ENCODE measurements around the gene REEP1. TPM values are rescaled to one million over a fixed set of nuclear protein-coding genes. Genes with fewer than 3 reads are reported as not detected.
"Not testable (repeated sequence)": the region's sequence is repeated elsewhere in the genome, so short reads cannot be mapped to it uniquely, and the experiment has no call there.

REEP1 gene
- polyA plus RNA-seq, 1 experiment = 0.10 TPM

DNA sequence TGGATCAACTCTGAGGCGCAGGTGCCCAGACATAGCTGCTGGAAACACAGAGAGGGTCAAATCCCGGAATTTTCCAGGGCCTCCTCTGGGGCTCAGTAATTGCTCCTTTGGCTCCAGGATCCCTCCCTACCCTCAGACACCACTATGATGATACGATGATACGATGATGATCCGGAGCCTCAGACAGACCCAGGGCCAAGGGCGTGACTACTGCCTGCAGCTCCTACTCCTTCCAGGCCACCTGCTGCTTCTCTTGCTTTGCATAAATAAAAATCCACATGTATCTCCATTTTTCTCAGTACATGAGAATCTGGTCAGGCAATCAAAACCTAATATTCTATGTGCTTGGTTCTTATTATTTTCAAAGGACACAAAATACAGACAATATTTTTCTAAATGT, 104.5 kb downstream of the REEP1 start:
- no peak for TF ChIP-seq CTCF (IDR thresholded peaks at IDR 0.05; ENCODE audit: low read depth, low read length)
- Histone ChIP-seq H3K9me3 (ENCODE audit: control insufficient read depth, insufficient read depth, low read length) (no peaks in the 10 kb centered on the region), H3K27ac (ENCODE audit: low read depth, low read length) (no peak overlapping the region), H3K4me3 (ENCODE audit: low read depth, low read length) (no peak overlapping the region), H3K27me3 (ENCODE audit: control insufficient read depth, insufficient read depth, low read length) (peaks cover 6% of the 10 kb centered on the region)
- DNase-seq (ENCODE audit: low read depth, low spot score) = no peak
- ChIA-PET CTCF (interaction anchor here (1.4 kb wide), 1 partner anchor 12 kb away, joined by 7 read pairs; no protein-coding TSS in a partner anchor), POLR2A (no interaction called here)

- CTCF ChIA-PET = interaction anchor here (1.4 kb wide), 1 partner anchor 11 kb away, joined by 7 read pairs; no protein-coding TSS in a partner anchor
- Histone ChIP-seq H3K27ac (ENCODE audit: low read depth, low read length) (no peak overlapping the region), H3K4me3 (ENCODE audit: low read depth, low read length) (no peak overlapping the region), H3K9me3 (ENCODE audit: control insufficient read depth, insufficient read depth, low read length) (no peaks in the 10 kb centered on the region), H3K27me3 (ENCODE audit: control insufficient read depth, insufficient read depth, low read length) (peaks cover 8% of the 10 kb centered on the region)
- DNase-seq (ENCODE audit: low read depth, low spot score) = no peak
- POLR2A ChIA-PET = no interaction called here
- TF ChIP-seq CTCF (IDR thresholded peaks at IDR 0.05; ENCODE audit: low read depth, low read length) = no peak
Measured at GRCh38 chr2:86232373-86232784, 105.0 kb downstream of the REEP1 start.

DNA sequence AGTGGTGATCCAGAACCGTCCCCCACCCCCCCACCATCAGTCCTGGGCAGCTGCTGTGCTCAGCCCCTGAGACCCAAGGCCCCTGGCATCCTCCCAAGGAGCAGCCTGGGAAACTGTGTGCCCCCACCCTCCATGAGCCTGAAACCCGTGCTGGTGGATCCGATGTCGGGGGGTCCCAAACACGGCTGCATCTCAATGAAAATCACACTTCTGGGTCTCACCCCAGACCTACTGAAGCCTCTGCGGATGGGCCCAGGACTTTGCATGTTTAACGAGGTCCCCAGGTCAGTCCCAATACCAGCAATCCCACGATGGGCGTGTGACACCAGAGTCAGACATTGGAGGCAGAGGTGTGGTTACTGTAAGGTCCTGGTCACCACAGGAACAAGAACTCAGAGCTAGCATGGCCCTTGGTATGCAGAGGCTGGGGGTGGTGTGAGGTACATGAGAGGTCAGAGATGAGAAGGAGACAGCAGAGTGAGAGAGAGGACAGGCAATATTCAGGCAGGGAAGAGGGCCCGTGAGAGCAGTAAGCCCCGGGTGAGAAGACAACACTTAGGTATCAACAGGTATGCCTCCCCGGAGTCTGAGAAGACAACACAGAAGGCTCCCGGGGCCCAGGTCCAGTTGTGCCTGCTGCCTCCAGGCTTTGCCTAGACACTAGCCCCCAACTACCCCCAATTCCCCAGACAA, 105.6 kb downstream of the REEP1 start:
- ChIA-PET CTCF (no interaction called here), POLR2A (no interaction called here)
- DNase-seq (ENCODE audit: low read depth, low spot score) = no peak
- no peak for TF ChIP-seq CTCF (IDR thresholded peaks at IDR 0.05; ENCODE audit: low read depth, low read length)
- no peak overlapping the region for H3K27ac ChIP-seq (ENCODE audit: low read depth, low read length)
- H3K9me3 ChIP-seq (ENCODE audit: control insufficient read depth, insufficient read depth, low read length) = no peaks in the 10 kb centered on the region
- peaks cover 8% of the 10 kb centered on the region for H3K27me3 ChIP-seq (ENCODE audit: control insufficient read depth, insufficient read depth, low read length)
- H3K4me3 ChIP-seq (ENCODE audit: low read depth, low read length) = no peak overlapping the region

GRCh38 chr2:86230961-86231360, 106.5 kb downstream of the REEP1 start:
- Histone ChIP-seq H3K27ac (ENCODE audit: low read depth, low read length) (no peak overlapping the region), H3K27me3 (ENCODE audit: control insufficient read depth, insufficient read depth, low read length) (peaks cover 8% of the 10 kb centered on the region), H3K4me3 (ENCODE audit: low read depth, low read length) (no peak overlapping the region), H3K9me3 (ENCODE audit: control insufficient read depth, insufficient read depth, low read length) (no peaks in the 10 kb centered on the region)
- ChIA-PET POLR2A (no interaction called here), CTCF (no interaction called here)
- TF ChIP-seq CTCF (IDR thresholded peaks at IDR 0.05; ENCODE audit: low read depth, low read length) = no peak
- no peak for DNase-seq (ENCODE audit: low read depth, low spot score)

DNA sequence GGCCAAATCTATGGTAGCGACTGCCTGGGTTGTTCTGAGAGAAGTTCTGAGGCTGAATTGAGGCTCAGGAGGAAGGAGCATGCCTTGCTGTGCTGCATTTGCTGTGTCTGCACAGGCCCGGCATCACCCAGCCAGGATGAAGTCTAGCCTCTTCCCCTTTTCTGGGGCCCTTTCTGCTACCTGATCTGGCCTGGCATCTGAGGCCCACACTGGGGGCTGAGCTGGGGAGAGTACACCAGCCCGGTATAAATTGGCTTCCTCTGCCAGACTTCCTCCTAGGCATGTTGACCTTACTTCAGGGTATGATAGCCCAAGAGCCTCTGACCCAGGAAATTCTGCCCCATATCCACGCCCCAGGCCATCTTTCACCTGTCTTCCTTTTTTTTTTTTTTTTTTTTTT, 108.2 kb downstream of the REEP1 start:
- Histone ChIP-seq H3K27ac (ENCODE audit: low read depth, low read length) (no peak overlapping the region), H3K4me3 (ENCODE audit: low read depth, low read length) (no peak overlapping the region), H3K9me3 (ENCODE audit: control insufficient read depth, insufficient read depth, low read length) (no peaks in the 10 kb centered on the region), H3K27me3 (ENCODE audit: control insufficient read depth, insufficient read depth, low read length) (peaks cover 8% of the 10 kb centered on the region)
- no peak for DNase-seq (ENCODE audit: low read depth, low spot score)
- ChIA-PET CTCF (interaction anchor here (0.9 kb wide), 1 partner anchor 8 kb away, joined by 6 read pairs; no protein-coding TSS in a partner anchor), POLR2A (no interaction called here)
- no peak for TF ChIP-seq CTCF (IDR thresholded peaks at IDR 0.05; ENCODE audit: low read depth, low read length)

DNA sequence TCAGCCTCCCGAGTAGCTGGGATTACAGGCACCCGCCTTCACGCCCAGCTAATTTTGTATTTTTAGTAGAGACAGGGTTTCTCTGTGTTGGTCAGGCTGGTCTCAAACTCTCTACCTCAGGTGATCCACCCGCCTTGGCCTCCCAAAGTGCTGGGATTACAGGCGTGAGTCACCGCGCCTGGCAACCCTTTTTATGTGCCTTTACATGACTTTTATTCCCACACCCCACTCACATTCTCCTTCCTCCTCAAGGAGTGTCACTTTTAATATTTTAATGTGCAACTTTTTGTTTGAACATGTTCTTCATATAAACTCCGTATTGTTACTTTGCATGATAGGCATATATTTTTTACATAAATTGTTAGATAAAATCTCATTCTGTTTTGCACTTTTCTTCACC, 108.9 kb downstream of the REEP1 start:
- H3K27me3 ChIP-seq (ENCODE audit: control insufficient read depth, insufficient read depth, low read length); CTCF ChIA-PET; POLR2A ChIA-PET: not testable (repeated sequence)

More for the DNA sequence above, 108.9 kb downstream of the REEP1 start:
- H3K9me3 ChIP-seq (ENCODE audit: control insufficient read depth, insufficient read depth, low read length); H3K4me3 ChIP-seq (ENCODE audit: low read depth, low read length); DNase-seq (ENCODE audit: low read depth, low spot score); H3K27ac ChIP-seq (ENCODE audit: low read depth, low read length): not testable (repeated sequence)
